ENCODE measurements around the gene TMEM140.

TMEM140 gene

DNA sequence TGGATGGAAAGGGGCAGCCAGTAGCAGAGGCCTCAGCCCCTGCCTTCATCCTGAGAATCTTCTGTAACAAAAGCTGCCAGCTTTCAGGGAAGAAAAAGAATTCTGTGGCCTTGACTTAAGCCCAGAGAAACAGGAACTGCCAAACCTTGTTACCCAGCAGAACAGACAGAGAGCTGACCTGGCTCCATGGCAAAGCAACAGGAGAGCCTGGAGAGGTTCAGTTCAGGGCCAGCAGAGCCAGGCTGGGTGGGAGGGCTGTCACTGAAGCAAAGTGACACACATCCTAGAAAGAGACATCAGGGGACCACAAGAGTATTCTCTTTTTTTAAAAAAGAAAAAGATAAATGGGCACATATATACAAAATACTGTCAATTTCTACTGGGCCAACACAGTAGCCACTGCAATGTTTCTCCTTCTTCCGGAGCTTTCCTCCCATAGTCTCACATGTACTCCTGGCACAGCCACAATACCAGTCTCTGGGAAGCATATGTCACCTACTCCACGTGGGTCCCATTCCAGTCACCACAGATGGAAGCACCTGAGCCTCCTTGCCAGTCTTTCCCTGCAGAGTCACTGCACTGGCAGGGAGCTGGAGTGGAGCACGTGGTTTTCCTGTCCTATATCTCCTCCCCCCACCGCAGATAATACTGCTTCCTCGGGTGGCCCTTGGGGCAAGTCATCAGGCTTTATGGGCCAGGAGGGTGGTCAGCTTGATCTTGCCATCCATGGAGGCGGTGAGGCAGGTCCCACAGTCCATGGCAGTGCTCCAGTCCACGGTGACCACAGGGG, 37.8 kb downstream of the TMEM140 start:
- in situ Hi-C loops (cut with MboI; ENCODE audit: low pct_unique_long_range_greater_than_20kb, low sequenced_read_pairs), result no loop called here
- DNase-seq, result no peak

- DNase-seq, result no peak
- in situ Hi-C loops (cut with MboI; ENCODE audit: low pct_unique_long_range_greater_than_20kb, low sequenced_read_pairs), result no loop called here
These were observed 38.3 kb downstream of the TMEM140 start for GRCh38 chr7:135186261-135186540.

GRCh38 chr7:135186841-135187253, 39.0 kb downstream of the TMEM140 start:
- in situ Hi-C loops (cut with MboI; ENCODE audit: low pct_unique_long_range_greater_than_20kb, low sequenced_read_pairs), result no loop called here
- DNase-seq, result no peak

- in situ Hi-C loops (cut with MboI; ENCODE audit: low pct_unique_long_range_greater_than_20kb, low sequenced_read_pairs), result no loop called here
- no peak for DNase-seq
These were observed 40.6 kb downstream of the TMEM140 start for GRCh38 chr7:135188298-135188984.

GRCh38 chr7:135189221-135189662, 41.4 kb downstream of the TMEM140 start:
- in situ Hi-C loops (cut with MboI; ENCODE audit: low pct_unique_long_range_greater_than_20kb, low sequenced_read_pairs), result no loop called here
- DNase-seq, result no peak

- DNase-seq, result no peak
- in situ Hi-C loops (cut with MboI; ENCODE audit: low pct_unique_long_range_greater_than_20kb, low sequenced_read_pairs), result no loop called here
These were observed 42.1 kb downstream of the TMEM140 start for GRCh38 chr7:135189961-135190360.

- no peak for DNase-seq
- in situ Hi-C loops (cut with MboI; ENCODE audit: low pct_unique_long_range_greater_than_20kb, low sequenced_read_pairs), result no loop called here
These were observed 42.8 kb downstream of the TMEM140 start for GRCh38 chr7:135190703-135191102.

GRCh38 chr7:135192914-135193536, 45.2 kb downstream of the TMEM140 start:
- in situ Hi-C loops (cut with MboI; ENCODE audit: low pct_unique_long_range_greater_than_20kb, low sequenced_read_pairs), result no loop called here
- DNase-seq, result no peak

- DNase-seq, result no peak
- in situ Hi-C loops (cut with MboI; ENCODE audit: low pct_unique_long_range_greater_than_20kb, low sequenced_read_pairs), result no loop called here
These were observed 45.8 kb downstream of the TMEM140 start for GRCh38 chr7:135193615-135194081.

- in situ Hi-C loops (cut with MboI; ENCODE audit: low pct_unique_long_range_greater_than_20kb, low sequenced_read_pairs), result no loop called here
- no peak for DNase-seq
These were observed 46.7 kb downstream of the TMEM140 start for GRCh38 chr7:135194494-135195095.

GRCh38 chr7:135195156-135195555, 47.3 kb downstream of the TMEM140 start:
- in situ Hi-C loops (cut with MboI; ENCODE audit: low pct_unique_long_range_greater_than_20kb, low sequenced_read_pairs), result no loop called here
- DNase-seq, result no peak

- in situ Hi-C loops (cut with MboI; ENCODE audit: low pct_unique_long_range_greater_than_20kb, low sequenced_read_pairs), result no loop called here
- no peak for DNase-seq
These were observed 48.2 kb downstream of the TMEM140 start for GRCh38 chr7:135195968-135196629.

DNA sequence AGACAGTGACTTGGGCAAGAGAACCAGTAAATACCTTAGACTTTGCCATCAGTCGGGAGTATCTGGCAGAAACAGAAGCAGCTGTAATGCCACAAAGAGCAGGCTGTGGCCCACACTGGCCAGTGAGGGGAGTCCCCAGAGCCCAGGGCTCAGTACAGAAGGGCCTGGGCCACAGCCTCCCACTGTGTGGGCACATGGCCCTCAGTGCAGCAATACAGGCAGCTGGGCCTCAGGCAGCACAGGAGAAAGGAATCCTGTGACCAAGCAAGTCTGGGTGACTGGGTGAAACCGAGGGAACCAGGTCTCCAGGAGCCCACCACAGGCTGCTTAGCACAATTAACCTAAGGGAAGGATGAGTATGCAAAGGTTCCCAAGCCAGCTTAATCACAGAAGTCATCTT, 49.5 kb downstream of the TMEM140 start:
- DNase-seq, result no peak
- in situ Hi-C loops (cut with MboI; ENCODE audit: low pct_unique_long_range_greater_than_20kb, low sequenced_read_pairs), result no loop called here

DNA sequence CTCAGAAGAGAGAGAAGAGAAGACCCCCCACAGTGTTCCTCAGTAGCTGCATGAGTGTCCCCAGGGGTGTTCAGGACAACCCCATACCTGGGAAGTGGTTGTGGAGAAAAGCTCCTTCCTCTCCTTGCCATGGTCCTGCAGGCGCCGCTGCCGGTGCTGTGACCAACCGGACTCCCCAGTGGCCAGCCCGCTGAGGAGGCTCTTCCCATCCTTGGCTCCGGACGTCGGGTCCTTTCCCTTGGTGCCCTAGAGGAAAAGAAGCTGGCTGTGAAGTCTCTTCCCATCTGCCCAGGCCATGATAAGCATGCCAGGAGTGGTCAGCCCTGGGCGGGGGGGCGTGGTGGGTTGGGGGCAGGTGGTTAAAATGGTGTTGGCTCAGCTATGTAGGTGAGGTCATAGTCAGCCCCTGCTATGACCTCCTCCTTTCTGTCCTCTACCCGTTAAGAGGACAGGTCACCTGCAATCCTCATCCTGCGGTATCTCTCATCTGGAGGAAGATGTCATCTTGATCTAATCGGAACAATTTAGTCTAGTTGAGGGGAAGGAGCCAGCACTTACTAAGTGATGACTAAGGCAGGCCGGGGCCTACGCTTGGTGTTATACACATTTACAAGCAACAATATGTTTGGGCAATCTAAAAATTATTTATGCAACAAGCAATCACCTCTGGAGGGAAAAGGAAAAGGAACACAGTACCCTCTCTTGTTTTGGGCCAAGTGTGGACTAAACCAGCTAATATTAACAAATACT, 50.2 kb downstream of the TMEM140 start:
- in situ Hi-C loops (cut with MboI; ENCODE audit: low pct_unique_long_range_greater_than_20kb, low sequenced_read_pairs), result no loop called here
- no peak for DNase-seq

GRCh38 chr7:135199439-135199838, 51.6 kb downstream of the TMEM140 start:
- DNase-seq, result no peak
- in situ Hi-C loops (cut with MboI; ENCODE audit: low pct_unique_long_range_greater_than_20kb, low sequenced_read_pairs), result no loop called here

GRCh38 chr7:135200821-135201331, 53.0 kb downstream of the TMEM140 start:
- in situ Hi-C loops (cut with MboI; ENCODE audit: low pct_unique_long_range_greater_than_20kb, low sequenced_read_pairs), result no loop called here
- no peak for DNase-seq

- in situ Hi-C loops (cut with MboI; ENCODE audit: low pct_unique_long_range_greater_than_20kb, low sequenced_read_pairs), result no loop called here
These were observed 53.5 kb downstream of the TMEM140 start for GRCh38 chr7:135201350-135201749.

GRCh38 chr7:135204341-135204749, 56.5 kb downstream of the TMEM140 start:
- in situ Hi-C loops (cut with MboI; ENCODE audit: low pct_unique_long_range_greater_than_20kb, low sequenced_read_pairs), result no loop called here
- no peak for DNase-seq

More at GRCh38 chr7:135201350-135201749, 53.5 kb downstream of the TMEM140 start:
- DNase-seq, result no peak
